ENCODE results near the gene MAGIX.

The MAGIX gene

GRCh38 chrX:49204017-49204416 lies 41.5 kb downstream of the MAGIX start:
- in situ Hi-C loops (cut with MboI; ENCODE audit: low sequenced_read_pairs): no loop called here

- in situ Hi-C loops (cut with MboI; ENCODE audit: low sequenced_read_pairs): no loop called here
These were observed 42.2 kb downstream of the MAGIX start for GRCh38 chrX:49204709-49205108.

GRCh38 chrX:49205443-49205842 lies 42.9 kb downstream of the MAGIX start:
- in situ Hi-C loops (cut with MboI; ENCODE audit: low sequenced_read_pairs): no loop called here

- in situ Hi-C loops (cut with MboI; ENCODE audit: low sequenced_read_pairs): no loop called here
These were observed 44.0 kb downstream of the MAGIX start for GRCh38 chrX:49206543-49206942.

- in situ Hi-C loops (cut with MboI; ENCODE audit: low sequenced_read_pairs): no loop called here
These were observed 45.8 kb downstream of the MAGIX start for GRCh38 chrX:49208399-49208798.

GRCh38 chrX:49209434-49210251 lies 47.1 kb downstream of the MAGIX start:
- in situ Hi-C loops (cut with MboI; ENCODE audit: low sequenced_read_pairs): no loop called here

GRCh38 chrX:49210406-49210805 lies 47.8 kb downstream of the MAGIX start:
- in situ Hi-C loops (cut with MboI; ENCODE audit: low sequenced_read_pairs): no loop called here

GRCh38 chrX:49211074-49211473 lies 48.5 kb downstream of the MAGIX start:
- in situ Hi-C loops (cut with MboI; ENCODE audit: low sequenced_read_pairs): no loop called here

- in situ Hi-C loops (cut with MboI; ENCODE audit: low sequenced_read_pairs): no loop called here
These were observed 49.7 kb downstream of the MAGIX start for GRCh38 chrX:49212209-49212608.

- in situ Hi-C loops (cut with MboI; ENCODE audit: low sequenced_read_pairs): no loop called here
These were observed 50.3 kb downstream of the MAGIX start for GRCh38 chrX:49212861-49213260.

GRCh38 chrX:49214416-49214815 lies 51.9 kb downstream of the MAGIX start:
- in situ Hi-C loops (cut with MboI; ENCODE audit: low sequenced_read_pairs): no loop called here

- in situ Hi-C loops (cut with MboI; ENCODE audit: low sequenced_read_pairs): no loop called here
These were observed 52.5 kb downstream of the MAGIX start for GRCh38 chrX:49214996-49215526.
